Stimulated activated CD4-positive, alpha-beta T cell treated with anti-CD3 and anti-CD28 coated beads, Interleukin-2, amount 100 ng/mL, for 48 hours (primary cell): Measurements from ENCODE around the gene DUSP3.

Source experiments
- DNase-seq, 2 donors: peaks; one replicate each; pipeline ENCODE4 v3.0.0-alpha.2; 2020

The DUSP3 gene

GRCh38 chr17:43778337-43779144 is at the start of gene DUSP3:
TSS of gene DUSP3 (minus strand) at chr17:43778977. CDS start at chr17:43778924, 53 bp downstream.
- DNase-seq = peak; percentile 58 to 74

GRCh38 chr17:43827596-43827995 is 48.8 kb upstream of the DUSP3 start:
- DNase-seq = no peak

- DNase-seq = no peak
Measured at GRCh38 chr17:43826206-43826605, 47.4 kb upstream of the DUSP3 start.

- no peak for DNase-seq
Measured at GRCh38 chr17:43825567-43825966, 46.8 kb upstream of the DUSP3 start.

- no peak for DNase-seq
Measured at GRCh38 chr17:43823350-43824084, 44.7 kb upstream of the DUSP3 start.

- no peak for DNase-seq
Measured at GRCh38 chr17:43822570-43823190, 43.9 kb upstream of the DUSP3 start.

- DNase-seq = no peak
Measured at GRCh38 chr17:43820759-43821158, 42.0 kb upstream of the DUSP3 start.

- DNase-seq = no peak
Measured at GRCh38 chr17:43818966-43819365, 40.2 kb upstream of the DUSP3 start.

GRCh38 chr17:43817826-43818225 is 39.0 kb upstream of the DUSP3 start:
- no peak for DNase-seq

GRCh38 chr17:43816336-43817320 is 37.9 kb upstream of the DUSP3 start:
- DNase-seq = no peak

GRCh38 chr17:43814714-43815113 is 35.9 kb upstream of the DUSP3 start:
- no peak for DNase-seq

GRCh38 chr17:43814026-43814425 is 35.2 kb upstream of the DUSP3 start:
- DNase-seq = no peak

- DNase-seq = no peak
Measured at GRCh38 chr17:43813386-43813785, 34.6 kb upstream of the DUSP3 start.

GRCh38 chr17:43812396-43813265 is 33.9 kb upstream of the DUSP3 start:
- DNase-seq = no peak

- no peak for DNase-seq
Measured at GRCh38 chr17:43810823-43811222, 32.0 kb upstream of the DUSP3 start.

- DNase-seq = no peak
Measured at GRCh38 chr17:43810226-43810715, 31.5 kb upstream of the DUSP3 start.

GRCh38 chr17:43809121-43809520 is 30.3 kb upstream of the DUSP3 start:
- DNase-seq = no peak

GRCh38 chr17:43808076-43808475 is 29.3 kb upstream of the DUSP3 start:
- no peak for DNase-seq

- DNase-seq = no peak
Measured at GRCh38 chr17:43805117-43805516, 26.3 kb upstream of the DUSP3 start.

GRCh38 chr17:43803758-43804157 is 25.0 kb upstream of the DUSP3 start:
- no peak for DNase-seq

GRCh38 chr17:43801844-43802243 is 23.1 kb upstream of the DUSP3 start:
- DNase-seq = no peak
